C4-2B (cell line): ENCODE data around the gene IL36A.

ENCODE experiments used
- H3K27ac ChIP-seq: fragments of 450-650 bp; 2 replicates; pipeline ENCODE4 v1.5.1; 2017
- ZFX ChIP-seq: fragments of 450-650 bp; IDR thresholded peaks from 2 replicates; pipeline ENCODE4 v1.6.1; 2017
- TF ChIP-seq, protein P1 (sequence below): fragments of 450-650 bp; conservative IDR thresholded peaks from 2 replicates; pipeline ENCODE4 v1.5.1; 2017; ENCODE audit warnings: mild to moderate bottlenecking

The IL36A gene

DNA sequence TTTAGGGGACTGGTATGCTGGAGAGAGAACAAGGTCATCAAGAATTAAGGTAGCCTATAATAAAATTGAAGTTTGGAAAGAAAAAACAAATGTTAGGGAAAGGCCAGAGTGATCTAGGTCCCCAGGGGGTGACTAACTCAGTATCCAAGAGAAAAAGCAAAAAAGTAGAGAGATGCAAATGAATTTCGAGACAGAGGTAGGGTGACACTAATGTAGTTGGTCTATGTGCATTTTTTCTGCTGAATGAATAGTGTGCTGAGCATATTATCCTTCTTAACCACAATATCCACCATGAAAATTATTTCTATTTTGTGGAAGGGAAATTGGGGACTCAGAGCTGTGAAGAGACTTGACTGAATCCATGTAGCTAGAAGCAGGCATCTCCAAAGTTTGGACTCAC lies 9.8 kb downstream of the IL36A start:
- no peak for TF ChIP-seq ZFX
- TF ChIP-seq, protein P1, sequence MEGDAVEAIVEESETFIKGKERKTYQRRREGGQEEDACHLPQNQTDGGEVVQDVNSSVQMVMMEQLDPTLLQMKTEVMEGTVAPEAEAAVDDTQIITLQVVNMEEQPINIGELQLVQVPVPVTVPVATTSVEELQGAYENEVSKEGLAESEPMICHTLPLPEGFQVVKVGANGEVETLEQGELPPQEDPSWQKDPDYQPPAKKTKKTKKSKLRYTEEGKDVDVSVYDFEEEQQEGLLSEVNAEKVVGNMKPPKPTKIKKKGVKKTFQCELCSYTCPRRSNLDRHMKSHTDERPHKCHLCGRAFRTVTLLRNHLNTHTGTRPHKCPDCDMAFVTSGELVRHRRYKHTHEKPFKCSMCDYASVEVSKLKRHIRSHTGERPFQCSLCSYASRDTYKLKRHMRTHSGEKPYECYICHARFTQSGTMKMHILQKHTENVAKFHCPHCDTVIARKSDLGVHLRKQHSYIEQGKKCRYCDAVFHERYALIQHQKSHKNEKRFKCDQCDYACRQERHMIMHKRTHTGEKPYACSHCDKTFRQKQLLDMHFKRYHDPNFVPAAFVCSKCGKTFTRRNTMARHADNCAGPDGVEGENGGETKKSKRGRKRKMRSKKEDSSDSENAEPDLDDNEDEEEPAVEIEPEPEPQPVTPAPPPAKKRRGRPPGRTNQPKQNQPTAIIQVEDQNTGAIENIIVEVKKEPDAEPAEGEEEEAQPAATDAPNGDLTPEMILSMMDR: no peak
- no peak overlapping the region for H3K27ac ChIP-seq

DNA sequence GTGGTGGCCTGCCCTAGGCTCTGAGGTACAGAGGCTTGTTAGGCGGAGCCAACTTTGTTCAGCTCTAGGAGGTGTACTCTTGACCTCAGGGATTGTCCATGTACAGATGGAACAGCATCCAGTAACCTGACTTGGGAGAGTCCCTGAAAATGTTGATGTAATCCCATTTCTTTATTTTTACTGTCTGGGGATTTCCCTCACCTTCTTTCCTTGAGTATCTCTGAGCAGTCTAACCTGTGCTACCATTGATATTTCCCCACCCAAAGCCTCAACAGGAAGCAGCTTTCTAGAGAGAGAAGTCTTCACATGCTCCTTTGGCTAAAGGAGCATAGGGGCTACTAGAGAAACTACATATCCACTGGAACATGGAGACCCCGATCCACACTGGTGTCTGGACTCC lies 10.4 kb downstream of the IL36A start:
- TF ChIP-seq, protein P1: no peak
- no peak for TF ChIP-seq ZFX
- no peak overlapping the region for H3K27ac ChIP-seq

DNA sequence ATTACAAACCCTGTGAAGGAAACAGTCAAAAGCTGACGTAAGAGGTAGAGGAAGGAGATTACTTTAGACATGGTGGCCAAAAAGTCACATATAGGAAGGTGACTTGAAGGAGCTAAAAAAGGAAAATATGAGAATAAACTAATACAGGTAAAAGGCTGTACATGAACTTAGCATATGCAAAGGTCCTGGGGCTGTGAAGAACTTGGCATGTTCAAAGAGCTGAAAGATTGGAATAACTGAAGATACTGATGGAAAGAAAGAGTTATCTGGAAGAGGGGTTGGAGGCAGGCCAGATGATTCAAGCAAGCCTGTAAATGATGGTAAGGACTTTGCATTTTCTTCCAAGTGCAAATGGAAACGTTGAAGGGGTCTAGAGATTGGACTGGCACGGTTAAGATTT lies 13.2 kb downstream of the IL36A start:
- H3K27ac ChIP-seq: no peak overlapping the region
- TF ChIP-seq, protein P1: no peak
- no peak for TF ChIP-seq ZFX

DNA sequence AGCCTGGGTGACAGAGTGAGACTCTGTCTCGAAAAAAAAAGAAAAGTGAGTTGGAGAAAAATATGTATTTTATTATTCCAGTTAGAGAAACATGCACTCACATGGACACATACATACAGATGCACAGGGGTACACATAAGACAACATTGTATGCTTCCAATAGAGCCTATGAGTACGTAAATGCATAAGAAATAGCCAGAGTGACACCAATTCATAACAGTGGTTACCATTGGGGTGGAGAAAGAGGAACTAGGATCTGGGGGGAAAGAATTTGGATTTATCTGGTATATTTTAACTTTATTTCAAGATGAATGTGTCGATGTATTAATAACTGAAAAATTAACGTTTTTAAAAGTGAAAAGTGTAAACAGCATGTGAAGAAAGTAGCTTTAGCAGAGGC lies 16.1 kb downstream of the IL36A start:
- H3K27ac ChIP-seq: no peak overlapping the region
- TF ChIP-seq, protein P1: no peak
- no peak for TF ChIP-seq ZFX

DNA sequence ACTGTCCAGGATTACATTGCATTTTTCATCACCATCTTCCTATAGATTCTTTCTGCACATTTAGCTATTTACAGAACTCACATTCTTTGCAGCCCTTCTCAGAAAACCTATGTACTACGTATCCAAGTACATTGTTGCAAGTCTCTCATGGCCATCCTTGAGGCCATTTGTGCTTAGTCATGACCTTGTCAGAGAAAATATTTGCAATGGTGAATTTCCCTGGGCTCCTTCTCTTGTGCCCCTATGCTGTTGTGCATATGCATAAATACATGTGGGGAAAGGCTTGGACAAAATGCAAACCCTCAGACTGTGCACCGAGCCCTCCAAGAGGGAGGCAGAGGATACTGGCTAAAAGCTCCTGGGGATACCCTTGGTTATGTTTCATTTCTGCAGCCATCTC lies 19.5 kb downstream of the IL36A start:
- TF ChIP-seq ZFX: no peak
- TF ChIP-seq, protein P1: no peak

DNA sequence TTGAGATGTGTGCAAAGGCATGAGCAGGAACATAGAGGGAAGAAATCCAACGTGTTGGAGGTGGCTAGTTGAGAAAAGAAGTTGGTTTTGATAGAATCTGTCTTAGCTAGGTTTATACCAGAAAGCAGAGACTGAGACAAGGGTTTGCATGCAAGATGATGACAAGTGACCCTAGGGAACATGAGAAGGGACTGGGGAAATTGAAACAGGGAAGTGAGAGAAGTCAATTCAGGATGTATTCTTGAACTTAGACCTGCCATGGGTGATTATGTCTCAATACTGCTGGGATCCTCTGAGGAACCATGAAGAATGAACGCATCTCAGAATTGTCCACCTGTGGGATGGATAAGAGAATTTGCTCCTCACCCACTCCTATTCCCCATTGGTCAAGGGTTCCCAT lies 20.5 kb downstream of the IL36A start:
- H3K27ac ChIP-seq: no peak overlapping the region
- TF ChIP-seq, protein P1: no peak
- no peak for TF ChIP-seq ZFX

More for the DNA sequence above, 19.5 kb downstream of the IL36A start:
- H3K27ac ChIP-seq: no peak overlapping the region

DNA sequence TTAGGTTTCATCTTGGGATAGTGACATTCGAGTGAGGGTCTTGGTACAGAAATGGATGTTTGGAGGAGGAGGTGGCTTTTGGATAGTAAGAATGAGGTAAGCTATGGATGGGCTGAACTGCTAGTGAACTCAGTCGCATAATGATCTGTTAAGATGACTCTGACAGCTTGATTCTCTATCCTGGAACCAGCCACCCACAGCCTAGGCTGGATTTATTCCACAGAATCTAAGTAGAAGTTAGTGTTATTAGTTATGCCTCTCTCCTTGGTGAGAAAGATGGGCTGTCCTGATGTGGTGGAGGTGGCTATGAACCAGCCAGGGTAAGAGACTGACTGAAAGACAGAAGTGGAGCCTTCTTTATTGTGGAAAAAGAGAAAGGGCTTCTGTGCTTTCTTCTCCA lies 22.4 kb downstream of the IL36A start:
- no peak for TF ChIP-seq ZFX
- TF ChIP-seq, protein P1: no peak
- no peak overlapping the region for H3K27ac ChIP-seq
